ENCODE measurements around the gene CSNK1G3.

The CSNK1G3 gene

DNA sequence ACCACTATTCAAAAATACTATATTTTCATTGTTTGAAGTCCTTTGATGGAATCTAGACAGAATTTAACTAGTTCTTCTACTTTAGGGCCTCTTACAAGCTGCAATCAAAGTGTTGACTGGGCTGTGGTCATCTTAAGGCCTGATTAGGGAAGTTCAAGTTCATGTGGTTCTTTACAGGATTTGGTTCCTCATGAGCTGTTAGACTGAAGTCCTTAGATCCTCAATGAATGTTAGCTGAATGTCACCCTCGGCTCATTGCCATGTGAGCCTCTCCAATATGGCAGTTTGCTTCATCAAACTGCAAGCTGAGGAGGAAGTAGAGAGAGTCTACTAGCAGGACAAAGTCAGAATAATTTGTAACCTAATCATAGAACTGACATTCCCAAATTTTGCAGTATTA, 135.1 kb downstream of the CSNK1G3 start:
- no peak for DNase-seq (ENCODE audit: low read depth)

DNA sequence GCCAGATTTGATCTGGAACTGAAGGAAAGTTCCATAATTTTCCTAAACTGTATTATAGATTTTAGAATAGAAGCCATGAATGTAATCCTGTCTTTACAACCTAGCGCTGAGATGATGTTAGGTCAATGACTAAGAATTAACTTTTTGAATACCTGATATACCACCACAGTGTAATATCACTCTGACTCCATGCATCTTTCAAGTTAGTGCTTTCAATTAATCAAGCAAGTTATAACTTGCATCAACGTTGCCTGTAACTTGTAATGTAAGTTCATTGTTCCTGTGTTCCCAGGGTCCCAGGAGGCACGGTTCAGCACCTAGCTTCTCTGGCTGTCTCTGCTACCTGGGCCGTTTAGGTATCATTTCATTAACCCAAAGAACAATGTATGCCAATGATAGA, 139.3 kb downstream of the CSNK1G3 start:
- DNase-seq (ENCODE audit: low read depth), result no peak

DNA sequence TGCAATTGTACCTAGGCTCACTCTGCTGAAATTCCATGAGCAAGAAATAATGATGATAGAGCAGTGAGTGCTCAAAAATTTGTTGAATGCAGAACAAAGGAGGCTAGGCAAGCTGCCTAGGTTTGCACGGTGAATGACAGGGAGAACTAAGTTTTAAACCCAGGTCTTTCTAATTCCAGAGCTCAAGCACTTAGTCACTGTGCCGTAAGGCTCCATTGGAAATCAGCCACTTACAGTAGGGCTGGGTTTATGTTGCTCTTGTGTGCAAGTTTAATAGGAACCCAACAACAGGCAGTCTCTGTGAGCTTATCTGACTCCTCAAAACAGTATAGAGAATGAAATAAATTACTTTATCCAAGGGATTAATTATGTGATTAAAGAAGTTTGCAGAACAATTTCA, 147.0 kb downstream of the CSNK1G3 start:
- DNase-seq (ENCODE audit: low read depth), result no peak

DNA sequence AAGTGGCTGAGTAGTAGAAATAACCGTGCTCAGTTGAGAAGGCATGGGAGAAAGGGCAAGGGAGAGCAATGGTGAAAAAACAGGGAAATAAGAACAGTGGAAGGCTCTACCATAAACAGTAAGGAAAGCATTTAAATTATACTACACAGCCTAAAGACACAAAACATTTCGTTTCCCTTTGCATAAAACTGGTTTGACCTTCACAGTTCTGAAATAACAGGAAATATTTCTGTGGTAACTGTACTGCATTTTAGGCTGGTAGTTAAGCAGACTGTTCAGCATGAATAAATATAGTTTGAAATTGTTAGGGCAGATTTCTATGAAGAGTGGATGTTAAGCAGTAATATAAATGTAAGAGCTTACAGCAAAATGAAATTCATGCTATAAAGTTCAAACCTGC, 147.5 kb downstream of the CSNK1G3 start:
- no peak for DNase-seq (ENCODE audit: low read depth)

DNA sequence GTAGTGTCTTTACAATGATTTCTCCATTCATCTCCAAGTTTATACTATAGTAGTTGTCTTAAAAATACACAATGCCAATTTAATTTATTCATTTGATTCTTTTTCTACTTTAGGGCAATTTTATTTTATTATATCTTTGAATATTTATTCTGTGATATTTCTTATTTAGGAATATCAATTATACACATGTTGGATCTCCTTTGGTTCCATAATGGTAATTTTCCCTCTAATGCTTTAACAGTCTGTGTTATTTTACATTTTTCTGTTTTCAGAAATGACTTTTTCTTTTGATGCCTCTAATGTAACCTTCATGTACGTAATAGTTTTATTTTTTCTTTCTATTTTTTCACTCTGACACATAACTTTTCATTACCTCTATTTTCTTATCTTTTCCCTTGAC, 153.0 kb downstream of the CSNK1G3 start:
- no peak for DNase-seq (ENCODE audit: low read depth)

DNA sequence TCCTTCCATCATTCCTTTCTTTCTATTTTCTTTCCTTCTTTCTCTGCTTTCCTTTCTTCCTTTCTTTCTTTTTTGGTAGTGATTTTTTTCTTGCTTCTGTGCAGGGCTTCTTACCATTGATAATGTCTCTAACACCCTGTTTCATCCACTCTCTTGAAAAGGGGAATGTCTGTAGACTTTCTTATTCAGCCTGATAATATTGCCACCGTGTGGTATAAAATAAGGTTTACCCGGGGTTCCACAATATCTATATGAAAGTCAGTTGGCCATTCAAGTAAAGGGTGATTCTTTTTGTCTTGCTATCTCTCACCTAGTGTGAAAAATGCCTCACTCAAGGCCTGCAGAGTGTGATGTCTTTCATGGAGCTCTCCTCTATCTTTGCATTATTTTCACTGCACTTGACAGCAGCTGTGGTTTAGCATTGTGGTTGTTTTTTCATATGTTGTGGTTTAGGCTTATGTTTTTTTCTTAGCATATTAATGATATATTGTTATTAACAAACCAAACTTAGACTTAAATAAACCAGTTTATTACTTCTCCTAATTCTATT, 153.9 kb downstream of the CSNK1G3 start:
- no peak for DNase-seq (ENCODE audit: low read depth)

Measured in GM04503 (cell line).